HuH-7 (cell line): ENCODE results near the gene TREH.
A peak's percentile ranks its signal among the peaks of the same experiment; 100 is the strongest.
"Not testable (repeated sequence)": the region's sequence is repeated elsewhere in the genome, so short reads cannot be mapped to it uniquely, and the experiment has no call there.

Experiments
- DNase-seq: peaks from one replicate; pipeline ENCODE4 v3.0.0; 2011; ENCODE audit warnings: low spot score

Gene TREH

DNA sequence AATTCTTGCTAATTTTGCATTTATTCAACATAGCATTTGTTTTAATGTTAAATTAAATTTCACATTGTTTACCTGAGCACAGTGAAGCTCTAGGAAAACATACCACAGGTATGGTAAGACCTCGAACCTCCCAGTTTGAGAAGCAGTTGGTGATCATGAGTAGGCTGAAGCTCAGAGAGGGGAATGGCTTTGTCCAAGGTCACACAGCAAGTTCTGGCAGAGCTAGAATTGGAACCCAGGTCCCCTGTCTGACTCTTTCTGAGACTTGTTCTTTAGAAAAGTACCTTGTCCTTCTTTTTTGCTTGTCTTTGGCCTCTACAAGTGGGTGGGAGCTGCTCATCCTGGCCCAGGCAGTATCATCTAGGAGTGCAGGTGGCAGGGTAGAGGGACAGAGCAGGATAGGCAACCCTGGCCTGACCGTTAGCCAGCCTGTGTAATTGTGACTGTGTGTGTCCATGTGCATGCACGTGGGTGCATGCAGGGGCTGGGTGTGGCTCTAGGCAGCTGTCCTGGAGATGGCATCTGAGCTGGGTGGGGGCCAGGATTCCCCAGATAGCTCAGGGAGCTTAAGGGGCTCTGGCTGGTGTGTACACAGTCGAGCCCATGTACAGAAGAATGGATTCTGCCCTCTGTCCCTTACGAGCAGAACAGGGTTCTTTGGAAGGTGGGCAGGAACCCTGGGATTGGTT is 50.4 kb downstream of the TREH start:
- no peak for DNase-seq

DNA sequence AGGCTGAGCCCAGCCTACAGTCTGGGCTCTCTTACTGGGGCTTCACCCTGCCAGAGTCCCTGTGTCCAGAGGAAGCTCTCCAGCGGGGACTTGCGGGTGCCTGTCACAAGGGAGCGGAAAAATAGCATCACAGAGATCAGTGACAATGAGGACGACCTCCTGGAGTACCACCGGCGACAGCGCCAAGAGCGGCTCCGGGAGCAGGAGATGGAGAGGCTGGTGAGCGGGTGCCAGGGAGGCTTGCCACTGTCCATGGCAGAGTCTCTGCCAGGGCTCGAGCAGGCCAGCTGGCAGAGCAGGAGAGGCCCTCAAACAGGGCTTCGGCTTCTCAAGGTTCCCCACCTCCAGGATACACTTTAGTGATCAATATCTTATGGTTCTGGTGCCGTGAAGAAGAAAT is 51.0 kb downstream of the TREH start:
- DNase-seq: no peak

DNA sequence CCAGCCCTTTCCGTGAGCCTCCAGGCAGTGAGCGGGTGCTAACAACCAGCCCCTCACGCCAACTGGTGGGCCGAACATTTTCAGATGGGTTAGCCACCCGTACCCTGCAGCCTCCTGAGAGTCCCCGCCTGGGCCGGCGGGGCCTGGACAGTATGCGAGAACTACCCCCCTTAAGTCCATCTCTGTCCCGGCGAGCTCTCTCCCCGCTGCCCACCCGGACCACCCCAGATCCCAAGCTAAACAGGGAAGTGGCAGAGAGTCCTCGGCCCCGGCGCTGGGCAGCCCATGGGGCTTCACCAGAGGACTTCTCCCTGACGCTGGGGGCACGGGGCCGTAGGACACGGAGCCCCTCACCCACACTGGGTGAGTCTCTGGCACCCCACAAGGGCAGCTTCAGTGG is 51.4 kb downstream of the TREH start:
- DNase-seq: no peak

DNA sequence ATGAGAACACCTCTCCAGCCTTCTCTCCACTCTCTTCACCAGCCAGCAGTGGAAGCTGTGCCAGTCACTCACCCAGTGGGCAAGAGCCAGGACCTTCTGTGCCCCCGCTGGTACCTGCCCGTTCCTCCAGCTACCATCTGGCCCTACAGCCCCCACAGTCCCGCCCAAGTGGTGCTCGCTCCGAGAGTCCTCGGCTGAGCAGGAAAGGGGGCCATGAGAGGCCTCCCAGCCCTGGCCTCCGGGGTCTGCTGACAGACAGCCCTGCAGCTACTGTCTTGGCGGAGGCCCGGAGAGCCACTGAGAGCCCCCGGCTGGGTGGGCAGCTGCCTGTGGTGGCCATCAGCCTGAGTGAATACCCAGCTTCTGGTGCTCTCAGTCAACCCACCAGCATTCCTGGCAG is 51.9 kb downstream of the TREH start:
- DNase-seq: no peak

DNA sequence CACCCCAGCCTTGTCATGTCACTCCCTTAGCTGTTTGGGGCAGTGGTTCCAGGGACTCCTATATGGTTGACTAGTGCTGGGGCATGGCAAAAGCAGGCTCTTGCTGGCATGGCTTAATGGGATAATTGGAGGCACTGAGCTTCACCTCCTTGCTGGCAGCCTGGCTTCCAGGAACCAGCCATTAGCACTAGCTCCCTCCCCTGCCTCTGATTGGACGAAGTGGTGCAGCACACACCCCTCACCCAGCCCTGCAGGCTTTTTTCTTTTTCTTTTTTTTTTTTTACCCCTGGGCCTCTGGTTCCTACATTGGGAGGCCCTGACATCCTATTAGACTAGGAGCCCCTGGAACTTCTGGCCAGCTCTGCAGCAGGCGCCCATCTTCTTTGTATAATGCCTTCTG is 53.5 kb downstream of the TREH start:
- no peak for DNase-seq

DNA sequence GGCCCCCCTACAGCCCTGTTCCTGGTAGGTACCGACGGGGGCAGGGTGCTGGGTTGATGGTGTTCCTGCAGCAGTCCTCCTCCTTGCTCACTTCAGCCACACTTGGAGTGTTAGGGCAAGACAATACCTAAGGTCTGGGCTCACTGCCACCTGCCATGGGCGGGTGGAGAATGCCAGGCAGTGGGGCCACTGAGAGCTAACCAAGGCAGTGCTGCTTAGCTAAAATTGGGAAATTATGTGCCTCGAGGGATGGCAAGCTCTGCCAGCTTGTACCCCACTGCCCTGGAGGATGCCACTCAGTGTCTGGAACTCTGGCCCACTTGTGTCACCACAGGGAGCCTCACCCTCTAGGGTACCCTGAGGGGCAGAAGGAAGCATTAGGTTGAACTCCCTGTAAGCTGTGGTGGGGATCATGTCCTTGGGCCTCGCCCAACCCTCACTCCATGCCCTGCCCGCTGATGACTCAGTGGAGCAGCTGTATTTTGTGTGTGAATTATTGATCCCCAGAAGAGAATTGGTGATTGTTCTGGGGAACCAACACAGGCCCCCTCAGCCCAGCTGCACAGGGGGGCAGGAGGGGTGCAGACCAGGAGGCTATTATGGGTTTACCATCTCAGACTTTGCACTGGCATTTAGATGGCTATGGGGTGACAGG is 54.3 kb downstream of the TREH start:
- DNase-seq: no peak

DNA sequence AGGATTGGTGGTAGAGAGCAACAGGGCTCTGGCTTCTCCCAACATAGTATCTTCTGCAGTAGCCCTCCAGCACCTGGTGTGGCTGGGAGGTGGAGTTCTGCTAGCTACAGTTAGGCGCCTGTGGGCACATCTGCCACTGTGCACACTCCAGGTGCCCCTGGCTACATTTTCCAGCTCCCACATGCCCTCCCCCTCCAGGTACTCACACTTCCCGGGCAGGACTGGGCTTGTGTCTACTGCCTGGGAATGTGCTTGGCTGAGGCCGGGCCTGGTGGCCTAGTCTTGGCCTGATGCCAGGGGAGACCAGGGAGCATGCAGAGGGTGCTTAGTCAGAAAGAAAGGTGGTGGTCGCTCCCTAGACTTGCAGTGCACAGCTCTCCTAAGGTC is 56.2 kb downstream of the TREH start:
- no peak for DNase-seq

DNA sequence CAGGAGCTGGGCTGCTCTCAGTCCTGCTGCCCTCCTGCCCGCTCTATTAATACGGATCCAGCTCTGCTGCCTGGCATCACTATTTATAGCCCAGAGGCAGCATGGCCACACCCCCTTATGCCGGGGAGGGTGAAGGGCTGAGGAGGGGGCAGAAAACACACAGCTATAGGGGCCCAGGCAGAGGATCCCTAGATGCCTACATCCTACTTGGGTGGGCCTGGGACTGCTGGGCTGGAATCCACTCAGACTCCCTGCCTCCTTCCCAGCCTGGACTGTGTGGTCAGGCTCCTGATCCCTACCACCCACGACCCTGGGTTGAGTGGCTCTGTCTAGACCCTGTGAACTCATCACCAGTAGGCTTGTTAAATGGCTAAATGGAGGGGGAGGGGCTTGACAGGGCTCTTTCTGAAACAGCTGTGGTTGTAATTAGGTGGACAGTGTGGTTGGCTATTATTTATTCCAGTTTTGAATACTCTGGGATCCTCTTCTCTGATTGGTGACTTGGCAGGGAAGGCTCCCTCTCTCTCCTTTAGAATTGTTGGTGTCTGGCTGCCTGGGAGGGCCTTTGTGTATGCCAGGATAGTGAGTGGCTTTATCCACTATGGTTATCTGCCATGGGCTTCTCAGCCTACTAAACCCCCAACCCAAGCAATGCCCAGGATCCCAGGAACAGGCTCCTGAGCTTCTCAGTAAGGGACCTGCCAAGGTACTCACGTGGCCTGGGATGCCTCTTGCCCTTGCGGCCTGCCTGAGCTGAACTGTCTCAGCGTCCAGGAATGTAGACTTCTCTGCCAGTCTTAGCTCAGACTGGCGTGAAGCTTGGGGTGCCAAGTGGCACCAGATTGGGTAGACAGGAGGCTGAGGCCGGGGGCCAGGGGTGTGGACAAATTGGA is 56.8 kb downstream of the TREH start:
- DNase-seq: no peak

DNA sequence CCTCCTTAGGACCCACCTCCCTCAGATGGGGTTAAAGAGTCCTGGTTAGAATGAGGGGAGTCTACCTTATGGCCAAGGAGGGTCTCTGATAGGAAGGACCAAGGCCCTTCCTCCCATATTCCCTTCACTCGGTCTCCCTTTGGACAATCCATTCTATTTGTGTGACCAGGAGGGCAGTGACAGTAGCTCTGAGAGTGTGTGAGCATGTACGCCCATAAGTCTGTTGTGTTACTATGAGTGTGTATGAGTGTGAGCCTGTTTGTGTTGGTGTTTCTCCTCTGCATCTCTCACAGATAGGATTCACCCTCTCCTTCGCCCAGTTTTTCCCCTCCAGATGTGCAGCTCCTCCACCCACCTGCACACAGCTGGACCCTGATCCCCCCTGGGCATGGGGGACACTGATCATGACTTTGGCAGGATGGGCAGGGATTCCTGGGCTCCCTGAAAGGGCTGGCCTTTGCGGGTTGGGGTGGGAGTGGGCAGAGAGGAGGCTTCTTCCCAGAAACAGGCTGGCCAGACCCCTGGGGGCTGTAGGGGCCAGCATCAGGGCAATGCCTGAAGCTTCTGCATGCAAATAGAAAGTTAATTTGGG is 57.6 kb downstream of the TREH start:
- DNase-seq: no peak

DNA sequence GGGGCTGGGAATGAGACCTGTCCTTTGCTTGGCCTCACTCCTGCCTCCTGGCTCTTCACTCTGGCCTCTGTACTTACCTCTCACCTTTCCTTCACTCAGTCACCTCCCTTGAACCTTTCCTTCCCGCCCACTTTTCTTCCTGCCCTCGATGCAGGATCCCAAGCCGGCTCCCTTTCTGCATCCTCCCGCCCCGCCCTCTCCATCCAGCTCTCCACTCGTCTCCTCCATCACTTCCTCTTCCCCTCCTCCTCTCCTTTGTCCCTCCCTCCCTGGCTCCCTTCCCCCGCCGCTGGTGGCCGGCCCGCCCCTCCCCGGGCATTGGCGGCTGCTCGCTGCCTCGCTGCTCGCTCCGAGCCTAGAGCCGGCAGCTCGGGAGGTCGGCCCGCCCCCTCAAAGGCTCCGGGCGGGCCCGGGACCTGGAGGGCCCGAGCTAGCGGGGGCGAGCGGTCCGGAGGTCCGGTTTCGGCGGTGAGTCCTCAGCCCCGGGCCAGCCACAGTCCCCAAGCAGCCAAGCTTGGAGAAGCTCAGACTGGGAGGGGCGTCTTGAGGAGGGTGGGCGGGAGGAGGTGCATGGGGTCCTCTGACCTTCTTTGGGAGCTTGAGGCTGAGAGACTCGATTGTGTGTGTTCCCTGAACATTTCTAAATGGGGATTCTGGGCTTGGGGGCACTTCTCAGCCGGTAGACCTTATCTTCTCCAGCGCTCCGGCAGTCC is 58.2 kb downstream of the TREH start:
- DNase-seq: peak; percentile 87

DNA sequence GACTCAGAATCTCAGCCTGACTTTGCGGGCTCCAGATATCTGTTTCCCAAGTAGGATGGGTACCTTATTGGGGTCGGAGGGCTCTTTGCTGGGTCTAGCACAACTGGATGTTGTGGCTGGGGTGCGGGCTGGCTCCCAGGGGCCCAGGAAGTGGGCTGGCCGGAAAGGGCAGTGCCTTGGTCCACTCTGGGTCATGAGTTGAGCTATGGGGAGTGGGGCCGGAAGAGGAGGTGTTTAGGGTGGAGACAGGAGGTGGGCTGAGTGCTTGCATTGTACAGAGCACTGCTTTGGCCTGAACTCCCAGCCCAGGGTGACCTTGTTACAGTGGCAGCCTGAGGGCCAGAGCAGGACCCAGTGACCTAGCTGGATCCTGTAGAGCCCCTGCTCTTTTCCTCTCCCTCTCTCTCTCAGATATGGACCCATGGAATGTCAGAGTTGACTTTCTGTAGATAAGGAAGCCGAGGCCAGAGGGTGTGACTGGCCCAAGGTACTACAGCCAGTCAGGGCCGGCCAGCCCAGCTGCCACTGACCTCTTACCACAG is 58.9 kb downstream of the TREH start:
- peak; percentile 58 for DNase-seq

DNA sequence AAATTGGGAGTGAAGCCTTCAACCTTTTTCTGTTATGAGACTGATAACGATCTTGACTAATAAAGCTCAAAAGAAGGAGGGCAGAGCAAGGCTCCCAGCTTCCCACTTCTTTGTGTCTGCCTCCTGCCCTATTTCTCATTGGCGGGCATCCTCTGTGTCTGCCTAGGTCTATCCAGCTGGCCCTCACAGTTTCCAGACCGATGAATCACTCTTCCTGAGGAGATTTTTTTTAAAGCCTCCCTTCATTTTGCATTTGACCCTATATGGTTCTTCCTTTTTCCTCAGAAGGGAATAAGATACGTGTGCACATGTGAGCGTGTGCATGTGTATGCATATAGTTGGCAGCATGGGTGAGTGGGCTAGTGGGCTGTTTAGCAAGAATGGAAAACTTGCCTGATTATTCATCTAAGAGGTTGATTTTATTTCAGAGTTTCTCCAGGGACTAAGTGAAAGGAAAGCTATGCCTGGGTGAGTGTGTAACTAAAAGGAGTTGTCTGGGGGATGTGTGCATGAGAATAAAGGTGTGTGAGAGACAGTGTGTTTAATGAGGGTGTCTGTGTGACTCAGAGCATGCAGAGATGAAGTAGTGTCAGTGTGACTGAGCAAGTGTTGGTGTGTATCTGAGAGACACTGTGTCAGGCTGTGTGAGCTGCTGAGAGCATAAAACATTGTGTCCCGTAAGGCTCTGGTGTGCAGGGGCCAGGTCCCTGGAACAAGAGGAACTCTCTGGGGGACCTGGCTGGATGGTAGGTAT is 59.8 kb downstream of the TREH start:
- DNase-seq: no peak

DNA sequence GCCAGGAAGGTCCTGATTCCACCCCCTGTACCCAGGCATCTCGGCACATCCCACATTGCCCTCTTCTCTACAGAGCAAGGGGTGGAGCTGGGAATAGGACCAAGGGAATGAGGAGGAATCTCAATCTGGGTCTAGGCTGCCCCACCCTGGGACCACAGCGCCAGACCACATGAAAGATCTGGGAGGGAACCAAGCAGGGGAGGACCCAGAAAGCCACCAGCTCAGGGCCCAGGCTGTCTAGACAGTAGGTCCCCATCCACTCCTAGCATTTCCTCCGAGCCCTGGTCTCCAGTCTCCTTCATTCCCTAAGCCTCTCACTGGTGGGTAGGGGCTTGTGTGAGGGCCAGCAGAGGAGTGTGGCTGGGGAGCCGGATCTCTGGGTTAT is 60.5 kb downstream of the TREH start:
- no peak for DNase-seq

DNA sequence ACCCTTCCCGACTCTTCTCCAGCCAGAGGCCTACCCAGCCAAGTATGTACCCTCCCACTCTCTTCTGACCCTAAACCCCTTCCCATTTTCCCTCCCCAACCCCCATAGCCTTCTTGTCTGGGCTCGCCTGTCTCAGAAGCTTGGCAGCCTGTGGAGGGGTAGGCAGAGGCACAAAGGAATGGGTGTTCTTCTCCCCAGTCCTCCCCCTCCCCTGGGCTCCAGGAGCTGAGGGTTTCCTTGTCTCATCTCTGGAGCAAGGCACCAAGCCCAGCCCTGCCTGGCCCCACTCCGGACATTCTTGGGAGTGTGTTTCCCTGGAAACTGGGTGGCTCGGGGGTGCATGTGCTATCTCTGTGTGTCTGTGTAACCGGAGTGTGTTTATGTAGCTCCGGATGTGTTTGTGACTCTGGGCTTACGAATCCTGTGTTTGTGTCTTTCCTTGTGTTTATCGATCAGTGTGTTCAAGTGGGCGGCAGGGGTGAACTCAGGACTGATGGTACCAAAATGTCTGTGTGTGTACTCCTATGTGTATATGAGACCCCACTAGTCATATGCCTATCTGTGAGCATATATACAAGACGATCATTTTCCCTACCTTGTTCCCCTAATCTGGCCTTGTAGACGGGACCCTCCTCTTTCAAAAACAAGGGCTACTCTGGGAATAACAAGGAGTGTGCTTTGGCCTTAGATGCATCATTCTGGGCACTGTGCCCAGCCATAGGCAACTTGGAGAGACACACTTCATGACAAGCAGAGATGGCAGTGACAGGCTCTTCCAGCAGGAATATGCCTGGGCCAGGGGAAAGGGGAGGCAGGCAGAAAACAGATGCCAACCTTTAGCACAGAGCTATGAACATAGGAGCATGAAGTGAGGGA is 61.1 kb downstream of the TREH start:
- no peak for DNase-seq

DNA sequence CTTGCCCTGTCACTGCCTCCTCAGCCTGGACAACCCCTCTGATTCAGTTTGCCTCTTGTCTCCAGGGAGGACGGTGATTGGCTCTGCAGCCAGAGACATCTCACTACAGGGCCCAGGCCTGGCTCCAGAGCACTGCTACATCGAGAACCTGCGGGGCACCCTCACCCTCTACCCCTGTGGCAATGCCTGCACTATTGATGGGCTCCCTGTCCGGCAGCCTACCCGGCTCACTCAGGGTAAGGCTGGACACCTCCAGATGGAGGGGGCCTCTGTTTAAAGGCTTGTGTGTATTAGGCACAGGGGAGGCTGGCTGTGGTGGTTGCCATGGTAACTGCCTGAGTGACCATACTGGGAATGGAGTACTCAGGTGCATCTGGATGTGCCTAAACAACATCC is 63.5 kb downstream of the TREH start:
- DNase-seq: no peak

DNA sequence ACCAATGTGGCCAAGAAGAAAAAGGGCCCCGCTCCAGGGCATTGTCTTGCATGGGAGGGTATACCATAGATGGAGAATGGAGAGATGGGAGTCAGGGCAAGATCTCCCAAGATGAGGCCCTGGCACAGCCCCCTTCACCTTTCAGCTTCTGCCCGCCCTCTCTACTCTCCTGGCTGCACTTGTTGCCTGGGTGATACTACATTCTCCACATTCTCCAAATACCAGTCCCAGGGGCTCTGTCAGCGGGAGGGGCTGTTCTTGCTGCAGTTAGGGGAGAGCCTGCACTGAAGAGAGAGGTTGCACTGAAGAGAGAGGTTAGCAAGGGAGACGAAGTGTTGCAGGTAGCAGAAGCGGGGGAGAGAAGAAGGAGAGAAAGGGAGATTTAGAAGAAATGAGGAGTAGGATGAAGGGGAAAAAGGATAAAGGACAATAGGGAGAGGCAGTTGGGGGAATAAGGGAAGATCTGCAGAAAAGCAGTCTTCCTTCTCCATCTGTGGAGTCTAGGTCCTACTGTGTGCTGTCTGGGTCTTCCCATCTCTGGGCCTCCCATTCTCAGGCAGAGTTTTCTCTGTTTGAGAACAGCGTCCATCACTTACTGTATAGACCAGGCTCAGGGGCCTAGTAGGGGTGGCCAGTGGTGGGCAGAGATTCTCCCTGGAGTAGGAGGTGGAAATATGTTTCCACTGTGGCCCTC is 64.0 kb downstream of the TREH start:
- DNase-seq: no peak

DNA sequence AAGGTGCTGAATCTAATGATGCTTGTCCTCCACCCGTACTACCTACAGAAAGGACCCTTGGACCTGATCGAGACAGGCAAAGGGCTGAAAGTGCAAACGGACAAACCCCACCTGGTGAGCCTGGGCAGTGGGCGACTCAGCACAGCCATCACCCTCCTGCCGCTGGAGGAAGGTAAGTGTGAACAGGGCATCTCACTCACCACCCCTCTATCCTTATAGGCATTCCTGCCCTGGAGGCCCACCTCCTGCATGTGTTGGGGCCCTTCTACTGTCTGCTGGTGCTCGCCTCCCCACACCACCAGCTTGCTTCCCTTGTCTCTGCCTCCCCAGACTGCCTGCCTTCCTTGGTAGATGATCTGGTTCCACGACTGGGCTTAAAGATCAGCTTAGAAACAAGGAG is 64.9 kb downstream of the TREH start:
- no peak for DNase-seq

DNA sequence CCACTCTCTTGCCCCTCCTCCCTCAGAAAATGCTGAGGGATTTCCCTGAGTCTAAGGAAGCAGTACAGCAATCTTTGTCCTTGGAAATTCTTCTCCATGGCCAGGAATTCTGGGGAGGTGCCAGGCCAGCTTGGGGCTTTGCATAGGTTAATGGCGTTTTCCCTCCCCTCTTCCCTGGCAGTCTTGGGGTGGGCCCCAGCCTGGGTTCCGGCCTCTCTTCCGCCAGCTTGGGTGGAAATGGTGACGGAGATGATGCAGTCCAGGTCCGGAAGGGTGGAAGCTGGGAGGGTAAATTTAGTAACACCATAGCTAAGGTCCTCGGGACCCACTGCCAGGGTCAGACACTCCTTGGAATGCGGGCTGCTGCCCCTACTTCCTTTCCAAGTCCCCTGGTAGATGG is 67.1 kb downstream of the TREH start:
- no peak for DNase-seq

DNA sequence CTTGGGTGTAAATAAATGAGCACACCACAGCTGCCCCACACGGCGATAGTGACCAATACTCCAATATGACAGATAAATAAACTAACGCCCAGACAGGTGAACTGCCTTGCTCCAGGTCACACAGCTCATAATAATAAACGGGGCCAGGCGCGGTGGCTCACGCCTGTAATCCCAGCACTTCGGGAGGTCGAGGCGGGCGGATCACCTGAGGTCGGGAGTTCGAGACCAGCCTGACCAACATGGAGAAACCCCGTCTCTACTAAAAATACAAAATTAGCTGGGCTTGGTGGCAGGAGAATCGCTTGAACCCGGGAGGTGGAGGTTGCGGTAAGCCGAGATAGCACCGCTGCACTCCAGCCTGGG is 68.0 kb downstream of the TREH start:
- DNase-seq: not testable (repeated sequence)
